ENCODE results near the gene WARS2.

DNA sequence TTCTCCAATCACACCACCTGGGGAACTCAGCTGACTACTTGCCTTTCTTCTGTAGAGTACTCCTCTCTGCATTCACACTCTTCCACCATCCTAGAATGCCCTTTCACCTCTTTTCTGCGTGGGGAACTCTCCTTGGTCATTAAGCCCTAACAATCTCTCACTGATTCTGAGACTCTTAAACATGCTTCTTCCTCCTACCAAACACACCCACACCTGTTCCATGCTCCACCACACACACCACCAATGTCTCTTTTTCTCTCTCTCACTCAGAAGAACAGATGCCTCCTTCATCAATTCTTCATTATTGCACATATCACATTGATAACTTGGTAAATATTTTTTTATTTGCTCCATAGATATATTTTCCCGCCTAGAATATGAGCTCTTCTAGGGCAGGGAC is 53.6 kb downstream of the WARS2 start:
- TF ChIP-seq CTCF (conservative IDR thresholded peaks at IDR 0.05; ENCODE audit: low read depth, low read length) (no peak), EZH2 (IDR thresholded peaks at IDR 0.05; ENCODE audit: low read length, unreplicated experiment) (no peak), EZH2phosphoT487 (IDR thresholded peaks at IDR 0.05; ENCODE audit: borderline replicate concordance, low read length) (no peak)

Measured in PC-3 (cell line).